WTC11 (cell line): ENCODE measurements around the gene CHRM3. TPM values are rescaled to one million over a fixed set of nuclear protein-coding genes. Genes with fewer than 3 reads are reported as not detected.

ENCODE experiments used
- ATAC-seq: fragments of 200-7000 bp; cut with Tn5 transposase; 2 replicates; pipeline ENCODE4 v1.10.0; 2021; ENCODE audit warnings: mild to moderate bottlenecking, moderate library complexity
- CTCF ChIA-PET: fragments of 300-600 bp; sonication (Branson Sonifier 250); formaldehyde crosslinking; loops from one replicate; lab custom pipeline; 2021; ENCODE audit warnings: antibody characterized with exemption; lab: Charles Lee
- POLR2A ChIA-PET: fragments of 350-600 bp; sonication (Branson Sonifier 250); formaldehyde crosslinking; loops from one replicate; lab custom pipeline; 2021; ENCODE audit warnings: antibody characterized with exemption; lab: Charles Lee
- DNase-seq: peaks from one replicate; pipeline ENCODE4 v3.0.0; 2021; ENCODE audit warnings: low spot score
- H3K27ac Mint-ChIP-seq: 2 replicates; pipeline ENCODE4 v1.8.0; 2021; ENCODE audit warnings: mixed read lengths
- H3K27me3 Mint-ChIP-seq: 2 replicates; pipeline ENCODE4 v1.8.0; 2021; ENCODE audit warnings: low read depth, mild to moderate bottlenecking, moderate library complexity, mixed read lengths
- H3K36me3 Mint-ChIP-seq: 2 replicates; pipeline ENCODE4 v1.8.0; 2021; ENCODE audit warnings: mixed read lengths
- H3K4me1 Mint-ChIP-seq: 2 replicates; pipeline ENCODE4 v1.8.0; 2022; ENCODE audit warnings: mixed read lengths
- H3K4me3 Mint-ChIP-seq: 2 replicates; pipeline ENCODE4 v1.8.0; 2021; ENCODE audit warnings: mild to moderate bottlenecking, moderate library complexity, mixed read lengths
- H3K9me3 Mint-ChIP-seq: 2 replicates; pipeline ENCODE4 v1.8.0; 2021; ENCODE audit warnings: mixed read lengths
- CBFB ChIP-seq: sonication (generic); formaldehyde crosslinking; IDR thresholded peaks from 2 replicates; pipeline ENCODE4 v1.8.1; 2022; ENCODE audit warnings: mild to moderate bottlenecking, low read depth, missing genetic modification reagents
- CREB1 ChIP-seq: sonication (generic); formaldehyde crosslinking; IDR thresholded peaks from 2 replicates; pipeline ENCODE4 v1.8.0; 2023; ENCODE audit warnings: mild to moderate bottlenecking, missing genetic modification reagents
- CTCF ChIP-seq: fragments of 200-600 bp; IDR thresholded peaks from 2 replicates; pipeline ENCODE4 v1.8.0; 2022; ENCODE audit warnings: antibody characterized with exemption
- ERG ChIP-seq: fragments of 250-450 bp; sonication (Bioruptor Pico); IDR thresholded peaks from 2 replicates; pipeline ENCODE4 v1.8.0; 2021; ENCODE audit warnings: mild to moderate bottlenecking
- GABPB1 ChIP-seq: sonication (generic); formaldehyde crosslinking; IDR thresholded peaks from 2 replicates; pipeline ENCODE4 v1.8.1; 2023; ENCODE audit warnings: mild to moderate bottlenecking, missing genetic modification reagents
- GRHL2 ChIP-seq: fragments of 250-450 bp; sonication (Bioruptor Pico); IDR thresholded peaks from 2 replicates; pipeline ENCODE4 v1.8.0; 2022; ENCODE audit warnings: mild to moderate bottlenecking, moderate library complexity; ENCODE audit not compliant: insufficient replicate concordance, severe bottlenecking
- IRF1 ChIP-seq: sonication (generic); formaldehyde crosslinking; IDR thresholded peaks from 2 replicates; pipeline ENCODE4 v1.8.0; 2023; ENCODE audit warnings: missing genetic modification reagents
- MAX ChIP-seq: sonication (generic); formaldehyde crosslinking; IDR thresholded peaks from 2 replicates; pipeline ENCODE4 v1.8.0; 2022; ENCODE audit warnings: mild to moderate bottlenecking, missing genetic modification reagents
- MYBL2 ChIP-seq: sonication (generic); formaldehyde crosslinking; IDR thresholded peaks from 2 replicates; pipeline ENCODE4 v1.8.1; 2023; ENCODE audit warnings: mild to moderate bottlenecking, moderate library complexity, missing genetic modification reagents
- NFATC4 ChIP-seq: fragments of 250-450 bp; sonication (Bioruptor Pico); IDR thresholded peaks from 2 replicates; pipeline ENCODE4 v1.9.0; 2021; ENCODE audit warnings: mild to moderate bottlenecking
- NR1H2 ChIP-seq: sonication (generic); formaldehyde crosslinking; IDR thresholded peaks from 2 replicates; pipeline ENCODE4 v1.9.0; 2021; ENCODE audit warnings: mild to moderate bottlenecking, moderate library complexity, missing genetic modification reagents
- OVOL2 ChIP-seq: fragments of 250-450 bp; sonication (Bioruptor Pico); IDR thresholded peaks from 2 replicates; pipeline ENCODE4 v1.9.0; 2021; ENCODE audit warnings: mild to moderate bottlenecking, borderline replicate concordance
- RORB ChIP-seq: fragments of 250-450 bp; sonication (Bioruptor Pico); IDR thresholded peaks from 2 replicates; pipeline ENCODE4 v1.9.0; 2021; ENCODE audit warnings: mild to moderate bottlenecking
- TEAD4 ChIP-seq: sonication (generic); formaldehyde crosslinking; IDR thresholded peaks from 2 replicates; pipeline ENCODE4 v1.8.0; 2022; ENCODE audit warnings: mild to moderate bottlenecking, missing genetic modification reagents
- USF1 ChIP-seq: sonication (generic); formaldehyde crosslinking; IDR thresholded peaks from 2 replicates; pipeline ENCODE4 v1.8.0; 2022; ENCODE audit warnings: mild to moderate bottlenecking, missing genetic modification reagents
- USF2 ChIP-seq: sonication (generic); formaldehyde crosslinking; IDR thresholded peaks from 2 replicates; pipeline ENCODE4 v1.8.1; 2023; ENCODE audit warnings: mild to moderate bottlenecking, missing genetic modification reagents, moderate library complexity
- ZBTB21 ChIP-seq: sonication (generic); formaldehyde crosslinking; IDR thresholded peaks from 2 replicates; pipeline ENCODE4 v1.8.1; 2023; ENCODE audit warnings: mild to moderate bottlenecking, missing genetic modification reagents, borderline replicate concordance
- ZNF138 ChIP-seq: sonication (generic); formaldehyde crosslinking; conservative IDR thresholded peaks from 2 replicates; pipeline ENCODE4 v1.8.1; 2022; ENCODE audit warnings: mild to moderate bottlenecking, moderate library complexity, missing genetic modification reagents
- ZNF219 ChIP-seq: sonication (generic); formaldehyde crosslinking; IDR thresholded peaks from 2 replicates; pipeline ENCODE4 v1.8.0; 2023; ENCODE audit warnings: missing genetic modification reagents, mild to moderate bottlenecking, borderline replicate concordance
- ZNF281 ChIP-seq: sonication (generic); formaldehyde crosslinking; IDR thresholded peaks from 2 replicates; pipeline ENCODE4 v1.8.0; 2023; ENCODE audit warnings: mild to moderate bottlenecking, missing genetic modification reagents
- ZNF396 ChIP-seq: fragments of 250-450 bp; sonication (Bioruptor Pico); IDR thresholded peaks from 2 replicates; pipeline ENCODE4 v1.8.0; 2021; ENCODE audit warnings: mild to moderate bottlenecking, moderate library complexity, borderline replicate concordance
- ZSCAN18 ChIP-seq: fragments of 250-450 bp; sonication (Bioruptor Pico); IDR thresholded peaks from 2 replicates; pipeline ENCODE4 v2.1.2; 2022; ENCODE audit warnings: mild to moderate bottlenecking, moderate library complexity
- total RNA-seq: library from RNA; stranded (reverse); gene quantifications from 3 replicates; pipeline ENCODE4 v1.2.3, GENCODE V29; 2021

CHRM3 gene
- total RNA-seq, 1 experiment from 2014 or later: 6.9 TPM

GRCh38 chr1:239392271-239392670, 5.9 kb downstream of the CHRM3 start:
- TF ChIP-seq ZSCAN18 (CRISPR knock-in tag) (no peak), ZBTB21 (CRISPR knock-in tag) (no peak), NR1H2 (CRISPR knock-in tag) (no peak), NFATC4 (no peak), MAX (CRISPR knock-in tag) (no peak), ZNF219 (CRISPR knock-in tag) (no peak), OVOL2 (no peak), GABPB1 (CRISPR knock-in tag) (no peak), RORB (CRISPR knock-in tag) (no peak), CREB1 (CRISPR knock-in tag) (no peak), ERG (CRISPR knock-in tag) (no peak), ZNF281 (CRISPR knock-in tag) (no peak), ZNF396 (CRISPR knock-in tag) (no peak), USF2 (CRISPR knock-in tag) (no peak), ZNF138 (CRISPR knock-in tag) (no peak), IRF1 (CRISPR knock-in tag) (no peak), MYBL2 (no peak), GRHL2 (CRISPR knock-in tag) (no peak), CBFB (CRISPR knock-in tag) (no peak), TEAD4 (CRISPR knock-in tag) (no peak)
- ATAC-seq (no peak), DNase-seq (no peak)
- Mint-ChIP-seq H3K4me3 (no peak overlapping the region), H3K27me3 (peaks cover 22% of the 10 kb centered on the region), H3K9me3 (no peaks in the 10 kb centered on the region), H3K27ac (no peak overlapping the region), H3K36me3 (no peaks in the 10 kb centered on the region), H3K4me1 (peaks cover 13% of the 10 kb centered on the region)
- ChIA-PET CTCF (interaction anchor here (1.5 kb wide), 1 partner anchor 505 kb away, joined by 3 read pairs; no protein-coding TSS in a partner anchor), POLR2A (no interaction called here)

GRCh38 chr1:239394107-239394506, 7.7 kb downstream of the CHRM3 start:
- Mint-ChIP-seq H3K36me3 (no peaks in the 10 kb centered on the region), H3K4me3 (no peak overlapping the region), H3K9me3 (no peaks in the 10 kb centered on the region), H3K27ac (no peak overlapping the region), H3K27me3 (peaks cover 4% of the 10 kb centered on the region), H3K4me1 (peaks cover 5% of the 10 kb centered on the region; the same call in 1 of the 2 replicates)
- DNase-seq (no peak), ATAC-seq (no peak)
- POLR2A ChIA-PET: no interaction called here
- CTCF ChIA-PET: no interaction called here
- TF ChIP-seq IRF1 (CRISPR knock-in tag) (no peak), CBFB (CRISPR knock-in tag) (no peak), CTCF (no peak), USF1 (CRISPR knock-in tag) (no peak)
